ENCODE measurements around the gene DCT.

DCT gene

GRCh38 chr13:94412870-94413597, 66.4 kb downstream of the DCT start:
- no peak for DNase-seq
- no peak for TF ChIP-seq EZH2 (IDR thresholded peaks at IDR 0.05; ENCODE audit: borderline replicate concordance, low read depth, low read length, severe bottlenecking)
- TF ChIP-seq, protein P1, sequence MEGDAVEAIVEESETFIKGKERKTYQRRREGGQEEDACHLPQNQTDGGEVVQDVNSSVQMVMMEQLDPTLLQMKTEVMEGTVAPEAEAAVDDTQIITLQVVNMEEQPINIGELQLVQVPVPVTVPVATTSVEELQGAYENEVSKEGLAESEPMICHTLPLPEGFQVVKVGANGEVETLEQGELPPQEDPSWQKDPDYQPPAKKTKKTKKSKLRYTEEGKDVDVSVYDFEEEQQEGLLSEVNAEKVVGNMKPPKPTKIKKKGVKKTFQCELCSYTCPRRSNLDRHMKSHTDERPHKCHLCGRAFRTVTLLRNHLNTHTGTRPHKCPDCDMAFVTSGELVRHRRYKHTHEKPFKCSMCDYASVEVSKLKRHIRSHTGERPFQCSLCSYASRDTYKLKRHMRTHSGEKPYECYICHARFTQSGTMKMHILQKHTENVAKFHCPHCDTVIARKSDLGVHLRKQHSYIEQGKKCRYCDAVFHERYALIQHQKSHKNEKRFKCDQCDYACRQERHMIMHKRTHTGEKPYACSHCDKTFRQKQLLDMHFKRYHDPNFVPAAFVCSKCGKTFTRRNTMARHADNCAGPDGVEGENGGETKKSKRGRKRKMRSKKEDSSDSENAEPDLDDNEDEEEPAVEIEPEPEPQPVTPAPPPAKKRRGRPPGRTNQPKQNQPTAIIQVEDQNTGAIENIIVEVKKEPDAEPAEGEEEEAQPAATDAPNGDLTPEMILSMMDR (IDR thresholded peaks at IDR 0.05; ENCODE audit: borderline replicate concordance, extremely low read depth, low read length, poor library complexity, severe bottlenecking) = no peak
- Histone ChIP-seq H3K27me3 (ENCODE audit: insufficient read depth, low read length, poor library complexity) (peaks cover 3% of the 10 kb centered on the region), H4K20me1 (ENCODE audit: insufficient read depth, low read length) (no peaks in the 10 kb centered on the region), H3K9me3 (ENCODE audit: insufficient read depth, low read length, severe bottlenecking) (peaks cover 3% of the 10 kb centered on the region), H2AFZ (ENCODE audit: low read depth, low read length) (no peak overlapping the region), H3K4me2 (ENCODE audit: insufficient read depth, low read length) (no peak overlapping the region), H3K79me2 (ENCODE audit: insufficient read depth, low read length) (no peaks in the 10 kb centered on the region), H3K27ac (ENCODE audit: low read length) (no peak overlapping the region), H3K36me3 (ENCODE audit: insufficient read depth, low read length) (no peaks in the 10 kb centered on the region), H3K4me1 (ENCODE audit: insufficient read depth, low read length) (no peaks in the 10 kb centered on the region), H3K4me3 (ENCODE audit: low read depth in 1 of 2, low read length in 2 of 2) (no peak overlapping the region; a peak in 1 of 4 replicates), H3K9ac (ENCODE audit: low read depth, low read length) (no peak overlapping the region)
- no peak for ATAC-seq (ENCODE audit: insufficient read depth, low read depth)

DNA sequence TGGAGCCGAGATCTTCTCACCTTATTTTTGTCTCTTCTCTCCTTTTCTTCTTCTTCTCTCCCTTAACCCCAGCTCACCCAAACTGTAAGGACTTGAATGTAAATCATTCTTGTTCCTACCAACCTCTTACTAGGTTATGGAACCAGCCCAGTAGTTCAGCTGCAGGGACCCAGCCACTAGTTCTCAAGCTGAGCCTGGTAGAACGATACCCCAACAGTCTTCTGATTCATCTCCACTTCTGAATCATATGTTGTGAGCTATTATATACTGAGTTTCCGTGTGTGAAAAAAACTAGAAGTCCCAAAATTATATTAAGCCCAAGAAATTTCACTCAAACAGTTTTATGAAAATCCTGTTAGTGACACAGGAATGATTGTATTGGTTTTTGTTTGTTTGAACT, 67.7 kb downstream of the DCT start:
- Histone ChIP-seq H3K9ac (ENCODE audit: low read depth, low read length) (no peak overlapping the region), H3K4me2 (ENCODE audit: insufficient read depth, low read length) (no peak overlapping the region), H3K36me3 (ENCODE audit: insufficient read depth, low read length) (no peaks in the 10 kb centered on the region), H3K79me2 (ENCODE audit: insufficient read depth, low read length) (no peaks in the 10 kb centered on the region), H2AFZ (ENCODE audit: low read depth, low read length) (no peak overlapping the region), H3K9me3 (ENCODE audit: insufficient read depth, low read length, severe bottlenecking) (no peaks in the 10 kb centered on the region), H3K4me3 (ENCODE audit: low read depth in 1 of 2, low read length in 2 of 2) (no peak overlapping the region), H4K20me1 (ENCODE audit: insufficient read depth, low read length) (no peaks in the 10 kb centered on the region), H3K27ac (ENCODE audit: low read length) (no peak overlapping the region), H3K4me1 (ENCODE audit: insufficient read depth, low read length) (no peaks in the 10 kb centered on the region), H3K27me3 (ENCODE audit: insufficient read depth, low read length, poor library complexity) (peaks cover 3% of the 10 kb centered on the region)
- TF ChIP-seq EZH2 (IDR thresholded peaks at IDR 0.05; ENCODE audit: borderline replicate concordance, low read depth, low read length, severe bottlenecking) = no peak
- TF ChIP-seq, protein P1 (IDR thresholded peaks at IDR 0.05; ENCODE audit: borderline replicate concordance, extremely low read depth, low read length, poor library complexity, severe bottlenecking) = no peak
- DNase-seq = no peak
- no peak for ATAC-seq (ENCODE audit: insufficient read depth, low read depth)

DNA sequence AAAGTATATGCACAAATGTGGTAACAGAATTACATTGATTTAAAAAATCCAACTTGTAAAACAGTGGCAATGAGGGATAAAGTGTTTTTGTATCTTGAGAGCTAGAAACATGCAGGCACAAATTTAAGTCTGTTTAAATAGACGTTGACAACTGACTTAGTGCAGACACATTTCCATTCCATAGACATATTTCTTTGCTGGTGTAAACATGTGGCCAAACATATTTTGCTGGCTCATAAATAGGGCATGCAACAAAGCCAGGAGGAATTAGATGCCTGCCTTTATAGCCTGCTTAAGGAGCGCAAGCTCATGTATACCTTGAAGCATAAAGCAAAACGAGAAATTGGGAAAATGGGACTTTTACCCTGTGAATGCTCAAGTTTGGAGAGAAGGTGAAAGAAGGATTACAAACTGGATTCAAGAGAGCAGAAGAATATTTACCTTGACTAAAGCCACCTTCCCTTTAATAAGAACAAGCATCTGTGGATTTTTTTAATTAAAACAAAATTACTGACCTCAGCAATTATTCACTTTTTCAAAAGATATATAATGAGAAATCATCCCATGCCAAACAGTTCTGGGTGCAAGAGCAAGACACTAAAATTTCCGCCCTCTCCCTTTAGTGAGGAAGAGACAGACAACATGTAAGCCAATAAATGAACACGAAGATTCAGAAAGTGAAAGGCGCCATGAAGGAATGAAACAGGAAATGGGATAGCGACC, 71.0 kb downstream of the DCT start:
- TF ChIP-seq EZH2 (IDR thresholded peaks at IDR 0.05; ENCODE audit: borderline replicate concordance, low read depth, low read length, severe bottlenecking) = no peak
- TF ChIP-seq, protein P1 (IDR thresholded peaks at IDR 0.05; ENCODE audit: borderline replicate concordance, extremely low read depth, low read length, poor library complexity, severe bottlenecking) = no peak
- Histone ChIP-seq H3K79me2 (ENCODE audit: insufficient read depth, low read length) (no peaks in the 10 kb centered on the region), H3K9me3 (ENCODE audit: insufficient read depth, low read length, severe bottlenecking) (no peaks in the 10 kb centered on the region), H3K27ac (ENCODE audit: low read length) (no peak overlapping the region), H3K9ac (ENCODE audit: low read depth, low read length) (no peak overlapping the region), H4K20me1 (ENCODE audit: insufficient read depth, low read length) (no peaks in the 10 kb centered on the region), H3K36me3 (ENCODE audit: insufficient read depth, low read length) (no peaks in the 10 kb centered on the region), H3K27me3 (ENCODE audit: insufficient read depth, low read length, poor library complexity) (no peaks in the 10 kb centered on the region), H3K4me1 (ENCODE audit: insufficient read depth, low read length) (no peaks in the 10 kb centered on the region), H3K4me3 (ENCODE audit: low read depth in 1 of 2, low read length in 2 of 2) (no peak overlapping the region), H3K4me2 (ENCODE audit: insufficient read depth, low read length) (no peak overlapping the region), H2AFZ (ENCODE audit: low read depth, low read length) (no peak overlapping the region)
- no peak for DNase-seq
- ATAC-seq (ENCODE audit: insufficient read depth, low read depth) = no peak
